Cardiac septum (tissue), 1 donor: ENCODE measurements around the gene CLEC7A. TPM values are rescaled to one million over a fixed set of nuclear protein-coding genes. Genes with fewer than 3 reads are reported as not detected.
A peak's percentile ranks its signal among the peaks of the same experiment; 100 is the strongest.

Experiments used
- DNase-seq: peaks from one replicate; pipeline ENCODE4 v3.0.0-alpha.2; 2020; ENCODE audit warnings: low spot score
- intact Hi-C: fragments of 100-400 bp; cut with DNase I; formaldehyde crosslinking; loops from one replicate; pipeline ENCODE4 v1.14.0; 2022
- long read RNA-seq: library from polyadenylated mRNA; unstranded; transcript quantifications from one replicate; pipeline ENCODE4 v2.0.0, GENCODE V29; 2021
- total RNA-seq: library from RNA; stranded (reverse); fragmentation: NEBNext Ultra II Directional; extraction: Animal tissue kit (Norgen Biotek cat#: 25700); gene quantifications from one replicate; pipeline ENCODE4 v1.2.1, GENCODE V29; 2021
- donor health status: DM: no; HTN: no; CAD: no.

The CLEC7A gene
- 2.6 TPM for total RNA-seq
- long read RNA-seq, partial matches to known transcripts, result 0 of 1 reads
- long read RNA-seq, other reads (novel, unspliced or antisense), result 1 of 1 reads

- no peak for DNase-seq
- intact Hi-C loops, result no loop called here
Observed at GRCh38 chr12:10130042-10130441, at the start of gene CLEC7A. TSS of gene CLEC7A (minus strand) at chr12:10130199. CDS start at chr12:10130082, 117 bp downstream.

DNA sequence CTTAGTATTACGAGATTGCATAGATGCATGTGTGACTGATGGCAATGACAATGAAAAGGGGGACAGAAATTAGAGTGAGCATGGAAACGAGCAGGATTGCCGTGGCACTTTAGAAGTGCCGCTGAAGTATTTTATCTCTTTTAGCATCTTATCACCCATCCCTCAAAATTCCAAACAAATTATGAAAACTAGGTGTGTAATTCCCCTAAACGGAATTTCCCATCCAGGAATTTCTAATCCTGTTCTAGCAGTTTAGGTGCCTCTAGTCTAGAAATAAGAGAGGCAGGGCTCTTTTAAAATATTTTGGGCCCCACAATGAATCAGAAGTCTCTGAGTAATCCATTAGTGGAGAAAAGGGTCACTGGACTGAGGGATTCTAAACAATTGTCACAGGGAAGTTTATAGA, 49.8 kb upstream of the CLEC7A start:
- no peak for DNase-seq
- intact Hi-C loops, result no loop called here

DNA sequence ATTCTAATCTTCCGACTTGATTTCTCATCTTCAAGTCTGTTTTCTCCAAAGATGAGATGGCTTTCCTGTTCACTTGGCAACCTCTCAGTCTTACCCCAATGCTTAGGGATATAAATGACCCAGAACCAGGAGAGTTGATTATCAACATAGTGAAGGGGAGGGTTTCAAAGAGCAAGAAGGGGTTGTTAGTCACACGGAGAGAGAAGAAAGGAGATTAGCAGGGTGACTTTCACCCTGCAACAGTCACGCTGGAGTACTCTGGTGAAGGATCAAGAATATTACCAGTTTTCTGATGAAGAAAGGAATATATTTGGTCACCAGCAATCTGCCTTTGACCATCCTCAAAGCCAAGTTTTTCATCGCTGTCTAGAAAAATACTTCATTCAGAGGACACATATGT, 48.8 kb upstream of the CLEC7A start, which contains the start of gene TMEM52B:
TMEM52B (plus strand) TSS at position 212 of the 400 bp plus-strand sequence. CDS start 543 bp downstream, outside the sequence.
- DNase-seq, result no peak
- intact Hi-C loops, result no loop called here

DNA sequence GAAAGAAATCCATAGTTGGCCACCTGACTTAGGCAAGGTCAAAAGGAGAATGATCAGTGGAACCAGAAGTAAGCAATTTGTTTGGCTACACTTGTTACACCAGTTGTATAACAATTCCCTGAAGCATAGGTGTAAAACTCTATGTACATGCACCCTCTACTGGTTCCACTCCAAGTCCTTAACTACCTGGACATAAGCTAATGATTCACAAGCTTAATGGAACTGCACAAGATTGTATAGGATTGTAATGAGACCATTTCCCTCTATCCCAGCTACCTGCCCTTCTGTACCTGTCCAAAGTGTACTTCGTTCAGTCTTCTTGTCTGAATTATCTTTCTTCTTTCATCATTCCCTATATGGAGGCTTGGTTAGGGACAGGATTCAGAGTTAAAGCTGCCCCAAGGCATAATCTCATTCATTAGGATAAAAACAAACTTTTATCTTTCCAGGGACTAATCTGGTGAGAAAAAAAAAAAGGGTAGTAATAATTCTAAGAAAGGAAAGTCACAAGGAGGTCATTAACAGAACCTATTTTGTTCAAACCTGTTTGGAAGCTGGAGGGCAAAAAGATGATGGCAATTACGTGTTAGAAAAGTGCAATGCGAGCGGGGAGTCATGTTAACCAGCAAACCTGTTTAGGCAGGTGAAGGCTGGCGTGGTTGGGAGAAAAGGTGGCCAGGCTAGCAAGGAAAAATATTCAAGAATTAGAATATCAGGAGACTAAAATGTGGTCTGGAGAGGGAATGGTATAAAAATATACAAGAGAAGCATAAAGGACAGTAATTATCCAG, 46.0 kb upstream of the CLEC7A start:
- intact Hi-C loops, result no loop called here
- DNase-seq, result no peak

- intact Hi-C loops, result no loop called here
- no peak for DNase-seq
Observed at GRCh38 chr12:10174986-10175614, 45.1 kb upstream of the CLEC7A start.

- intact Hi-C loops, result no loop called here
- no peak for DNase-seq
Observed at GRCh38 chr12:10171973-10172728, 42.2 kb upstream of the CLEC7A start, which contains the start of gene OLR1. TSS of gene OLR1 (minus strand) at chr12:10172132. CDS start at chr12:10172077, 55 bp downstream.

DNA sequence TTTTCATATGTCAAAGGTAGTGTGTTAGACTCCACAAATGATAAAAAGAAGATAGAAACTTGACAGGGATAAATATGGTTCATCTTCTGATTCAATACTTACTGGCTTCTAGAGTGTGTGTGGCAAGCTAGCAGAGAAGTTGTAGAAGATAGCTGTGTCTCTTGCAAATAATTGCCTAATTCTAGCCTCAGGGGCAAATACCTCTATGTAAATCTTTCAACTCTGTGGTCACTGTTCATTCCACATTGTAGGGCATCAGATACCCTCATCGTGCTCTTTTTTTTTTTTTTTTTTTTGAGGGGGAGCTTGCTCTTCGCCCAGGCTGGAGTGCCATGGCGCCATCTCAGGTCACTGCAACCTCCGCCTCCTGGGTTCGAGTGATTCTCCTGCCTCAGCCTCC, 40.2 kb upstream of the CLEC7A start:
- intact Hi-C loops, result no loop called here
- no peak for DNase-seq

DNA sequence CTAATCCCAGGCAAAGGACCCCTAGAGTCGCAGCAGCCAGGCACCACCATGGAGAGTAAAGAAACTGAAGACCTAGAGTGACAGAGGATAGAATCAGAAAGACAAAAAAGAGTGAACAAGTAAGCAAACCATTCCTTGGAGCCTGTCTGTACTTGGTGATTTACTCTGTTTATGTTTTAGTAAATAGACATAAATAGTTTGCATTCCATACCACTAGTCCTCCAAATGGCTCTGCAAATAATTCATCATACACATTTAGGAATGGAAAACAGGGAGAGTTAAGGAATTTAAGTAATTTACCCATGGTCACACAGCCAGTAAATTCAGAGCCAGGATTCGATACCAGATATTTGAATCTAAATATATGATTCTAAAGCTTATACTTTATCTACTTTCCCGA, 39.1 kb upstream of the CLEC7A start:
- intact Hi-C loops, result no loop called here
- DNase-seq, result no peak

DNA sequence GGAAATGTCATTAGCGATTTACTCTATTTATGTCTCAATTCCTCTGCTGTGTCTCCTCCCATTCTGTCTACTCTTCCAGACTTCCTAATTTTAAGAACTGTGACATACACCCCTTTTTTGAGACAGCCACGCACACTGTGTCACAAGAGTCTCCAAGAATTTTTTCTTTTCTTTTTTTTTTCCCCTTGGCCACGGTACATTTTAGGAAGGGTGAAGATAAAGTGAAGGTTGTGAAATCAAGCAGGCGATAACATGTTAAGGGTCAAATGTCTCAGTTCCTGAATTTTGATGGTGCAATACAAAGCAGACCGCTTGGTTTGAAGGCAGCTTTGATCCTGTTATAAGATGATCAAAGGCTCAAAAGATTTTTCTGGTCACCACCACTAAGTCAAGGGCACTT, 37.6 kb upstream of the CLEC7A start:
- intact Hi-C loops, result no loop called here
- no peak for DNase-seq

- intact Hi-C loops, result no loop called here
- DNase-seq, result no peak
Observed at GRCh38 chr12:10165421-10165820, 35.4 kb upstream of the CLEC7A start.

DNA sequence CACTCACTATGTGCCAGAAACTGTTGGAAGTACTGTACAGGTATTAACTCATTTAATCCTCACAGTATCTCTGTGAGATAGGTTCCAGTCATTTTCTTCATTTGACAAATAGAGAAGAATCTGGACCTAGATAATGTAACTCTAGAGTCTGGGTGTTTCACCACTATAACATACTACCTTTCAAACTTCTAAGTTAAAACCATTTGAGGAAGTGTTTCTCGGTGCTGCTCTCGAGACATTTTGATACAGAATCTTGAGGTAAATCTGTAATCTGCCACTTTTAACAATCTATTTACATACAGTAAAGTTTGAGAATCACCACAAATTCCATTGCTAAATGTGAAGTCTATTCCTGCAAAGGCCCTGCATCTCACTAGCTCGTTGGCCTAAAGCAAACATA, 33.1 kb upstream of the CLEC7A start:
- DNase-seq, result no peak
- intact Hi-C loops, result no loop called here

GRCh38 chr12:10160617-10161385, 30.8 kb upstream of the CLEC7A start:
- intact Hi-C loops, result no loop called here
- DNase-seq, result no peak

GRCh38 chr12:10159280-10159679, 29.3 kb upstream of the CLEC7A start:
- DNase-seq, result no peak
- intact Hi-C loops, result no loop called here

DNA sequence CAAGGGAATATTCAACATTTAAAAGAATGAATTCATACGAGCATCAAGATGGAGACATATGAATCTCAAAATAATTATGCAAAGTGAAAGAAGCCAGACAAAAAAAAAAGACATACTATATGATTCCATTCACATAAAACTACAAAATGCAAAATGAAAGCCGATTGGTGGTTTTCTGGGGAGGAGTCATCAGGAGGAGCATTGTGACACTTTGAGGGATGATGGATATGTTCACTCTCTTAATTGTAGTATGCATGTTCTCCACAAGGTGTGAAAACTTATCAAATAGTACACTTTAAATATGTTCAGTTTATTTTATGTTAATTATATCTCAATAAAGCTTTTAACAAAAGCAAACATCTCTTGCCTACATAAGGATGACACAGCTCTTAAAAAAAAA, 28.4 kb upstream of the CLEC7A start:
- intact Hi-C loops, result no loop called here
- DNase-seq, result no peak

DNA sequence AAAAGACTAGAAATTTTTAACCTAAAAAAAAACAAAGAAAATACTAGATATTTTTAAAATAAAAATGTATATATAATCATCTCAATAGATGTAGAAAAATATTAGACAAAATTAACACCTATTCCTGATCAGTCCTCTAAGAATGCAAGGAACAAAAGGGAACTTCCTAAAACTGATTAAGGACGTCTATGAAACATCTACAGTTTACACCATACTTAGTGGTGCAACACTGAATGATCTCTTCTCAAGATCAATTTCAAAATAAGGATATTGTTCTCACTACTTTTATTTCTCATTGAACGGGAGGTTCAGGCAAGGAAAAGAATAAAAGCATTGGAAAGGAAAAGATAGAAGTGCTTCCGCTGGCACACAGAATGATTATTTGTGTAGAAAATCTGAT, 26.0 kb upstream of the CLEC7A start:
- no peak for DNase-seq
- intact Hi-C loops, result no loop called here

- intact Hi-C loops, result loop anchor here (1.0 kb wide), 1 partner anchor 36 kb away; no protein-coding TSS in a partner anchor
- DNase-seq, result no peak
Observed at GRCh38 chr12:10154145-10154496, 24.1 kb upstream of the CLEC7A start.

DNA sequence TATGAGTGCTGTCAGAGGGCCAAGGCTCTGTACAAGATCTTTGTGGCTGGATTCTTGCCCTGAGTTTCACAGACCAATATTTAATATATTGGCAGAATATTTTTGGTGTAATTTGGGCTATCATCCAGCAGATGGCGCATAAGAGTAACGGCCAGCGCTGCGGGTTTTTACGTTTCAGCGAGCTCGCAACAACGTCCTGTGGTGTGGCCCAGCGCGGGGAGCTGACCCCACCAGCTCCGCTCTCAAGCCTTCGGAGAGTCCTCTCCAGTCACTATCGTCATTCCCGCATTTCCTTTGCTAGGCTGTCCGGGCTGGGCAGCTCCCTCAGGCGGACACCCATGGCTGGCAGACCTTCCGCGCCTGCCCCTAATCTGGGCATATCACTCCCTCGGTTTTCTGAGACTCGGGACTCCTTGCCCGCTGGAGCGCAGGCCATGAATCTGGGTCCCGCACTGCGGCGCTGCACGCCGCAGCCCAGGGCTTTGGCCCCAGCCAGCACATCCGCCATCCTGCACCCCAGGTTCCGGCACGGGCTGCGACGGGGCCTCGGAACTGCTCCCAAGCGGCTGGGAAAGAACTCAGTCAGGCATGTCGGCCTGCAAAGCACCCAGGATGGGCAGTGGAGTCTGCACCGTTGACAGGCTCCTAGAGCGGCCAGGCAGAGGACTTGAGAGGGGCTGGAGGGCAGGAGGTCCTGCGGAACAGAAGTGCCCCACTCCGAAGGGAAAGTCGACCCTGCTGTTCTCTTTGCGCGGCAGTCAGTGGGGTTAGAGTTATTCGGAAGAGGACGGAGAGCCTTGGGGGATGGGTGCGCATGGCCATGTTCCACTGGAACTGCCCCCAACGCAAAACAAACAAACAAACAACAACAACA, 23.5 kb upstream of the CLEC7A start:
- DNase-seq, result peak; percentile 90
- intact Hi-C loops, result loop anchor here (1.0 kb wide), 2 partner anchors 37 to 59 kb away; partner anchors contain the start of gene GABARAPL1

GRCh38 chr12:10151621-10152020, 21.6 kb upstream of the CLEC7A start:
- intact Hi-C loops, result no loop called here
- DNase-seq, result no peak
